ENCODE results near the gene MAP4K5.

MAP4K5 gene

DNA sequence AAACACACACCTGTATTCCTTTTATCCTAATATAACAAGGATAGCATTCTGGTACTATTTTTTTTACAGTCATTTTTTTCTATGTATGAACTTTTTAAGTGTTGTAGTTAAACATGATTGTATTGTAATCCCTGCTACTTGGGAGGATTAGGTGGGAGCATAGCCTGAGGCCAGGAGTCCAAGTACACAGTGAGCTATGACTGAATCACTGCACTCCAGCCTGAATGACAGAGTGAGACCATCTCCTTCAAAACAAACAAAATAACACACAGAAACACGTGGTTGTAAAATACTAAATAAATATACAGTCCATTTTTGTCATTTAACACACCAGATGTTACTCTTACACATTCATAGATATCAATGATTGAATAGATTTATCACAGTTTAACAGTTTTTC, 56.9 kb downstream of the MAP4K5 start:
- DNase-seq: peak; percentile 66

DNA sequence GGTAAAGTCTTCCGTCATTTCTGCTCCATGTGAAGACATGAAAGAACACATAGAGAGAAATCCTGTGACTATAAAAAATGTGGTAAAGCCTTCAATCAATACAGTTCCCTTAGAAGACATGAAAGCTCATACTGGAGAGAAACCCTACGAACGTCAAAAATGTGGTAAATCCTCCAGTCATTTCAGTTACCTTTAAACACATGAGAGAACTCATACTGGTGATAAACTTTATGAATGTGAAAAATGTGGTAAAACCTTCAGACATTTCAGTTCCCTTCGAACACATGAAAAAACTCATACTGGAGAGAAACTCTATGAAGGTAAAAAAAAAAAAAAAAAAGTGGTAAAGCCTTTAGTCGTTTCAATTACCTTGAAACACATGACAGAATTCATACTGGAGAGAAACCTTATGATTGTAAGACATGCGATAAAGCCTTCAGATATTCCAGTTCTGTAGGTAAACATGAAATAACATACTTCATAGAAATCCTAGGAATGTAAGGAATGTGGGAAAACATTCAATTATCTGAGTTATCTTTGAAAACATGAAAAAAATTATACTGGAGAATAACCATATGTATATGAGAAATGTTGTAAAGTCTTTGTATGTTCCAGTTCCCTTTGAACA, 60.4 kb downstream of the MAP4K5 start:
- DNase-seq: no peak

DNA sequence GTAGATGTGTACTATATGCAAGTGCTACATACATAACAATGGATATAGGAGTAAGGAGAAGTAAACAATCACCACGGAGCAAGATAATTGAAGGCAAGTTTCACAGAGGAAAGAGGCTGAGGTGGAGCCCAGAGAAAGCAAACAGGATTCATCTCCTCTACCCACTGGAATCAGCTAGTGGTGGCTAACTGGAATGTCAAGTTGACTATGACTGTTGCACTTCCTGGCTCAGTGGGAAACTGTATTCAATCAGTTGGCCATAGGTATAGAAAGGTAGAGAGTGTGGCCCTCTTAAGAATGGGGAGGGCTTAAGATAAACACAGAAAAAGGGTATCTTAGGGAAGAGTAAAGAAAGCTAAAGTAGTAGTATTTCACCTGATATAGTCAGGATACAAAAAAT, 62.4 kb downstream of the MAP4K5 start:
- peak; percentile 15 for DNase-seq

DNA sequence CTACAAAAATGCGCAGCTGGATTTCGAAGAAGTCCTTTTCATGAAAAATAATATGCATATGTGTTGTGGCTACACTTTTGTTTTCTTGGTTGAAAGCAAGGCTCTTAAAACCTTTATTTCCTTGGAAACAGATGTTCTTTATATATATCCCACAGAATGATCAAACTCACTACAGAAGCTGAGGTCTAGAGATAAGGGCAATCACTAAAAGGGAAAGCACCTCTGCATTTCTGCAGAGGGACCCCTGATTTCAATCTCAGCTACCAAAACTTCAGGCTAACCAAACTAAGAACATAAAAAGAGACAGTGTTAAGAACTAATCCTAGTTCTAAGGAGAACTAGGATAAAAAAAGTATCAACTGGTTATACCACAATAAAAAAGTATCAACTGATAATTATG, 70.3 kb downstream of the MAP4K5 start:
- DNase-seq: no peak

DNA sequence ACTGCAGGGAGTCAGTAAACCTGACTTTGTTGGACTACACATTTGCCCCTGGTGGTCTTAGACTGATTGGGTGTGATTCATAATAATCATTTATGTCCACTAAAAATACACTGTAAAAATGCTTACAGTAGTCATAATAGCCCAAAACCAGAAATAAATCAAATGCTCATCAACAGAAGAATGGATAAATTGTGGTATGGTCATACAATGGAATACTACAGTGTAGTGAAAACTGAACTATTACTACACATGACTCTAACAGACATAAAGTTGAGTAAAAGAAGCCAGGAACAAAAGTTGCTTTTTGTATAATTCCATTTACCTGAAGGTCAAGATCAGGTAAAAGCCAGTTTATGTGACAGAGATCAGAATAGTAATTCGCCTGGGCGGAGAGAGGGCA, 78.5 kb downstream of the MAP4K5 start:
- DNase-seq: no peak

DNA sequence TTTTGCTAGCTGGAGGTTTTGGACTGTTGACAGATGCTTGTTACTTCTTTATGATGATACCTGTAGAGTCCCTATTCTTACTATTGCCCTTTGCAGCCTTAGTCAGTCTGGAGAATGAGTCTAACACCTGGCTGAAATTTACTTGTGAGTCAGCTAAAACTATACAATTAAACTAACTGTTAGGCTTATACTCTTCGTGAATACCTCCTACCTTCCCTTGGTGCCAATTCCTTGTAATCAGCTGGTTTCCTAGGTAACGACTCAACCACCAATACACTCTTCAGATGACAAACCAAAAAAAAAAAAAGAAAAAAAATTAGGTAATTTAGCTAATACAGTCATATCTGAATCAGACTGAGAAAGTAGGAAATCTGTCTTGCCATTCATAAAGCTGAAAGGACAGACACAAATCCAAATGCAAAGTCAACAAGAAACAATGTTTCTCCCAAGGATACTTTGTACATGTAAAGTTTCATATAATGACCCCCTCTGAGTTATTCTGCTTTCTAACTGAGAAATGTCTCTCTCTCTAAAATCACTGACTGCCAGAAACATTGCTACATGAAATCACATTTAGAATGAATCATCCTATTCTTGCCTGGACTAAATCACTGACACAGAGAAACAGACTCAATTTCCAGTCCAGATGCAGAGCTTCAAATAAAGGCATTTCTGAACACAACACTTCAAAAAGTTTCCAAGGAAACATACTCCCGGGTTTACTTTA, 79.2 kb downstream of the MAP4K5 start:
- DNase-seq: peak; percentile 43

DNA sequence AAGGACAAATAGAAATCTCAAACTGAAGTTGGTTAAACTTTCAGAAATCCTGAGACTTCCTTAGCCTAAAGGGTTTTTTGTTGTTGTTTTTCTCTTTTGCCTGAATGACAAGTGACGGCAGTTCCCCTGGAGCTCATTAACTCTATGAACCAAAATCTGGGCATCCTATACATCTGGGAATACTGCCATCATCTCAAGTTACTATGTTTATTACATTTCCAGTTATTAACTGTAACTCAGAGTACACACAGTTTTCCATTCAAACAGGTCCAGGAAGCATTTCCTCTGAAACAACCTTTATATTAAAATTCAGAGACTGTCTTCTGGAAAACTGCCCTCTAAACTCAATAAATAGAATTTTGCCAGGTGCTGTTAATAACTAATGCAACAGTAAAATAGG, 80.1 kb downstream of the MAP4K5 start:
- peak; percentile 43 for DNase-seq

DNA sequence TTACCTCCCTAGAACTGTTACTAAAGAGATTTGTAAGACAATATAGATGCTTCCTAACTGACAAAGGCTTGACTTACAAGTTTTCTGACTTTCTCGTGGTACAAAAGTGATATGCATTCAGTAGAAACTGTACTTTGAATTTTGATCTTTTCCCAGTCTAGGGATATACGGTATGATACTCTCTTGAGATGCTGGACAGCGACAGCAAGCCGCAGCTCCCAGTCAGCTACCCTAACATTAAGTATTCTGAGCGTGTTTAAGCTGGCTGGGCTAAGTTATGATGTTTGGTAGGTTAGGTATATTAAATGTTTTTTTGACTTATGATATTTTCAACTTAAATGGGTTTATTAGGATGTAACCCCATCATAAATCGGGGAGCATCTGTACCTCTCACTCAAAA, 80.5 kb downstream of the MAP4K5 start:
- DNase-seq: no peak

DNA sequence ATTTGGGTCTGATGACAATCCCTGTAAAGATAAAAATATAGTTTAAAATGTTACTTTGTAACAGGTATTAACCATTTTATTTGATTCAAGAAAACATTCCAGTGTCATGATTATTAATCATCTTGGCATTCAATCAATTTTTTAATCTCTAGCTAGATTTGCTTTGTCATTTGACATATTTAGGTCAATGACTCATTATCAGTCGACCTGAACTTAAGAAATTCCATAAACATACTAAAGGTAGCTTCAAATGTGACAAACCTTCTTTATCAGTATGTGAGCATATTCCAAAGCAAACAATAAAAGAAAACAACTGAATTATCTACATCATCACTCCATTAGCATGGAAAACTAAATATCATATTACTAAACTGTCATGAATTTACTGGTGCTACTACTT, 84.9 kb downstream of the MAP4K5 start:
- no peak for DNase-seq

DNA sequence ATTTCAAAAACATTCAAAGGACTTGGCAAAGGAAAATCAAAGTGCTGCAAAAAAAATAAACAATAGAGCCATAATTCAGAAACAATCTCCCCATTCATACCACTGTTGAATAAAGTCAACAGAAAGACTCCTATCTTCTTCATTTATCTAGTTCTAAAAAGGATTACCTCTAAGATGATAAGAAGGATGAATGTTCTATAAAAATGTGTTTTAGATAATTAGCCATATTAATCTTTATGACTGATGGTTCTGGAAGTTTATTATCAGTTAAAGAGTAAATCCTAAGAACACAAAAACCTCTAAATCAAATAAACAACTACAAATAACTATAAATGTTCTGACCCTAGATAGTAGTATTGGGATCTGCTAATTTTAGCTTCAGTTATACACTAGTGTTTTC, 97.8 kb downstream of the MAP4K5 start:
- no peak for DNase-seq

DNA sequence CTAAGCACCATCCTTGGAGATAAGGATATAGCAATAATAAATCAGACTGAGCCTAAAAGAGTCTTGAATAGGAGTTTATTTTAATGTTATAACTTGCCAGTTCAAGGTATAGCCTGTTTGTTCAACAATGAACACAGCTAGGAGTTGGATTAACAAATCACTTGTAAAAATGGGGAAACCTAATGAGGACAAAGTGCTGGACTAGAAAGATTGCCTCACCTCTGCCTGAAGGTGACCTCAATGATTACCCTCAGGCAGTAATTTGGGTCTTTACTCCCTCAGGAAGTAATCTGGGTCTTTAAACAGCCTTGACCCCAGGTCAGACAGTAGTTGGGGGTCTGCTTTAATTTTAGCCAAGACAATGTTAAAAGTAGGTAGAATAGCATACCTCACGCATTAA, 100.2 kb downstream of the MAP4K5 start:
- no peak for DNase-seq

DNA sequence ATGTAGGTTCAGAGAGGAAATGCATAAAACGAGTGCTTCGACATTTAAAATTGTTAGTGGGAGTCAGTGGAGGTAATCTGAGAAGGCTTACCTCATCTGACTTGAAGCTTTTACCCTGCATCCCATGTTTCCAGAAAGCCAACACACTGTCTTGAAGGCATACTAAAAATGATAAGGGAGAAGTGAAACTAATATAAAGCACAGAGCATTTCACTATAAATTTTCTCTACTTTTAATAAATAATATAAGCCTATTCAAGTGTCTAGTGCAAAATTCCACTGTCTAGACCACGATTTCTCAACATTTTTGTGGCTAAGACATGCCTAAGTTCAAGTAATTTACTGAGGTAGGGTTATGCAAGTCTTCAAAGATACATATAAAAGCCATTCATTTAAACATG, 106.6 kb downstream of the MAP4K5 start:
- no peak for DNase-seq

DNA sequence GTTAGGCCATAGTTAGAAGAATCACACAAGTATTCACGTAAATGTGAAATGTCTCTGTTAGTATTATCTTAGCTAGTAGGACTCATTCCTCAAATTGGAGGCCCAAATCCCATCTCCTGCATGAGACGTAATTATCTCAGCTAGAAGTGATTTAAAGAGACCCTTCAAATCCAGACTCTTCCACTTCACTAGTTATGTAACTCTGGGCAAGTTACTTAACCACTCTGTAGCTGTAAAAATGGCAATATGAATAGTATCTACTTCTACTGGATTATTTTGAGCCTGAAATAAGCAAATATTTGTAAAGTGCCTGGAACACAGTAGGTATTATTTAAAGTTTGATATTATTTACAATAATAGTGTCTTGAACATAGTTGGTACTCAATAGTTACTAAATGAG, 107.3 kb downstream of the MAP4K5 start:
- no peak for DNase-seq

DNA sequence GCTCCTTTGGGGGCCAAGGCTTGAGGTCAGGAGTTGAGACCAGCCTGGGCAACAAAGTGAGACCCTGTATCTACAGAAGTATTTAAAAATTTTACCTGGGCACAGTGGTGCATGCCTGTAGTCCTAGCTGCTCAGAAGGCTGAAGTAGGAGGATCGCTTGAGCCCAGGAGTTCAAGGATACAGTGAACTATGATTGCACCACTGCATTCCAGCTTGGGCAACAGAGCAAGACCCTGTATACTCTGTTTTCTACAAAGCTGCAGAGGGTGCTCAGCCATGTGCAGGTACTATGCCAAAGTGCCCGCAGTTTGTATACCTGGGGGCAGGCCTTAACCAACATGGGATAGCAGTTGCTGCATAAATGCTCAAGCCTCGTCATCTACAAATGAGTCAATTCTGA, 108.8 kb downstream of the MAP4K5 start:
- DNase-seq: no peak

DNA sequence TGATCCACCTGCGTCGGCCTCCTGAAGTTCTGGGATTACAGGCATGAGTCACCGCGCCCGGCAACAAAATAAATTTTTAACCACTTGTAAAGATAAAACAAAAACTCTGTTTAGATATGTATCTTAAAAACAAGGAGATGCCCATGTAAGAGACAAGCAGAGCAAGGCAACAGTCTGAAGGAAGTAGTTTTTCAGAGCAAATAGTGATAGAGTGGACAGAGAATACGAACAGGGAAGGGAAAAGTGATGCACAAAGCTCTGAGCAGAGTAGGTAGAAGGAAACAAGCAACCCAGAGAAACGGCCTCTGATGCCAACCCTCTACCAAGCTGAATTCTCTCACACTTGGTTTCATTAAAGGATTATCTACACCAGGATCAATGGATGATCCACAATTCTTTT, 110.9 kb downstream of the MAP4K5 start:
- DNase-seq: no peak

DNA sequence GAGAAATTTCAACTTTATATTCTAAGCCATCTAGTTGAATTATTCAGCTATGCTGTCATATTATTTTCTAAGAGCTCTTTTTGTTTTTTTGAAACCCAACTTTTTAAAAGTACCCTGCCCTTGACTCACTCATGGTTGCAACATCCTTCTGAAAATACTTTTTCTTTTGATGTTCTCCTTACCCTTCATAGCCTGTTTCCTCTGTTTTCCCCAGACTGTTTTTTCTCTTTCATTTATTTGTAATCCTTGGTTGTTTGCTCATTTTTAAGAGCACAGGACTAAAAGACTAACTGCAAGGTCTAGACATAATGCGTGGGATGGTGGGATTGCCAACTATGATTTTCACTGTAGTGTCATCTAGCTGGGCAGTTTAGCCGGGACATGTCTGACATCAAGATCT, 114.5 kb downstream of the MAP4K5 start:
- DNase-seq: no peak

DNA sequence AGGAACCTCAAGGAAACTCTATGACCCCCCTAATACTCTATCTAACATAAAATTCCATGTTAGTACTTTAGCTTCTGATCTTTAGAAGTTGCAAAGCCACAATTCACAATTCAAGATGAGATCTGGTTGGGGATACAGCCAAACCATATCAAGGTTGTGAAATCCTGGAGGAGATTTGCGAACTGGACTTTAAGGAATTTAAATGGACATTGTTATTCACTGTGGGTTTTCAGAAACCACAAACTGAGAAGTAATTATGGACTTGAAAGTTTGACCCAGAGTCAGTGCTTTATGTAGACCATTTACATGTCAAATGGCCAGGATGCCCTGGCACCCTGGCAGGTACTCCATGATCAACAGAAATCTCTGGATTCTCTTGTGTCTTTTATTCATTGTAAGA, 121.4 kb downstream of the MAP4K5 start:
- DNase-seq: no peak

DNA sequence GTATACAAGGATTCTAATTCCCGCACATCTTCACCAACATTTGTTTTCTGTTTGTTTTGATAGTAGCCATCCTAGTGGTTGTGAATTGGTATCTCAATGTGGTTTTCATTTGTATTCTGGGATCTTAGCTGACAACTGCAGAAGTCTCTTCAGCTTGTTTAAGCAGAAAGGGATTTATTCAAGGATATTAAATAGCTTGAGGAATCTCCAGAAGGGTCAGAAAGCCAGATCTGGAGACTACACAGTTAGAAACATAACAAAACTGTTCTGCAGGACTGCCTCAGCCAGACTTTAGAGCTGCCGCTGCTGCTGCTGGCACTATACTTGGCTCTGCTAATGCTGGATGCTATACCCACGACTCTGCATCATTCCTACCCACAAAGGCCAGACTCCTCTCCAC, 122.3 kb downstream of the MAP4K5 start:
- no peak for DNase-seq

DNA sequence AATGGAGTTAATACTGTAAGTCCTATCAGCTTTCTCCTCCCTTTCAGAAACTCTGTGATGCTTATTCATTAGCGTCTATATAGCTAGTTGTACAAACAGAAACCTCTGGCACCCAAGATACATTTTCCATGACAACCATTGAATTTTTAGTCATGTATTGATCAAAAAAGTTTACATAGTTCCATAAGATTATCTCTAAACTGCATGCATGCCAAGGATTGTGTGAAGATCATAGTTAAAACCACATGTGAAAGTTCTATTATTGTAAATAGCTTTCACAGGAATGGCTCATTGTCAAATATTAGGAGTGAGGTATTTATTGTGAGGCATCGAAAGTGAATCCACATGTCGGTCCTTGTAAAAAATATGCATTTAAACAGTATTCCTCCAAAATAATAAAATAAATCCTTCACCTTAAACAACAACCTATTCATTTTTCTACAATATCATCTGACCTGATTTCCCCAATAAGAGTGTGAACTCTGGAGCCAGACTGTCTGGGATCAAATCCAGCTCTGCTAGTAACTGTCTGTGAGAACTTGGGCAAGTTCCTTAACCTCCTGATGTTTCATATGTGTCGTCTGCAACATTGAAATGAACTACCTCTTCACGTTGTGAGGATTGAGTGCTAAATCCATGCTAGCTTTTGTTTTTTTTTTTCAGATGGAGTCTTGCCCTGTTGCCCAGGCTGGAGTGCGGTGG, 125.1 kb downstream of the MAP4K5 start:
- no peak for DNase-seq

DNA sequence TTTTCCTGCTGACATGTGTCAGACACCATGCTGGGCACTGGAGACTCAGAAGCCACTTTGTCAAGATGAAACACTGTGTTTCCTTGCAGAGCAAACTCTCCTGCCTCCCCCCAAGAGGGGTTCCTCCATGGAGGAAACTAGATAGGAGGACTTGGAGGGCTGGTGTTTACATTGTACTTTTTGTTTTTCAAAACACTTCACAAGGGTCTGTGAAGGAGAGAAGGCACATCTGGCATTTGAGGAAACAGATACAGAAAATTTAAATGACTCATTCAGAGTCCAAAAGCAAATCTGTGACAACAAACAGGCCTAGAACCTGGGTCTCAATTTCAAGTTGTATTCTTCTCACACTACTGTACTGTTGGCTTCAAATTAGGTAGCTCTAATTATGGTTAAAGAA, 128.9 kb downstream of the MAP4K5 start:
- peak; percentile 61 for DNase-seq

DNA sequence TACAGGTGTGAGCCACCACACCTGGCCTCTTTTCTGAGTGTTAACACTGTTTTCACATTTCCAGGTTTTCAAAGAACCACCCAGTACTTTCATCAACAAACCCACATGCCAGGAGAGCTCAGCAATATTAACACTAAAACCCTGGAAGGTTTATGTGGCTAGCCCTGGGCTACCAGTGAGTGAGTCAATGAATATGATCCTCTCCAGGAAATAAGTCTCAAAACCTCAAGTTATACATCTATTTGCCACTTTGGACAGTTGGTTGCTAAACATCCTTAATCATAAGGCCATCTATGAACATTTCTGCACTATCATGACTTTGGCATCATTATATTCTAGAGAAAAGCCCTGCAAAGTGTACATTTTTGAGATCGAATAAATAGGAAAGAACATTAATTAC, 129.4 kb downstream of the MAP4K5 start:
- no peak for DNase-seq

DNA sequence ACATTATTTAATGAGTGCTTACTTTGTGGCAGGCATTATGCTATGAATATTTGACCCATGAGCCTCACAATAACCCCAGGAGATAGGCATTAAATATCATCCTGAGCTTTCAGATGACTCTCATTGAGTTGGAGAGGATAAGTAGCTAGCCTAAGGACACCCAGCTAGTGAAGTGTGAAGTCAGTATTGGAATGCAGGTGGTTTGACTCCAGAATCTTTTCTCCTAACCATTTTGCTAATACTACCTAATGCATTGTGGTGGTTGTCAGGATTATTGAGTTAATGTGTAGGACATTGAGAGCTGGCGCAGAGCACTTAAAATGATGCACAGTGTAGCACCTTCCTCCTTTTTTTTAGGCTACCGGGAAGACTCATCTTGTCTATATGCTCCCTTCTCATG, 131.9 kb downstream of the MAP4K5 start:
- DNase-seq: peak; percentile 63

DNA sequence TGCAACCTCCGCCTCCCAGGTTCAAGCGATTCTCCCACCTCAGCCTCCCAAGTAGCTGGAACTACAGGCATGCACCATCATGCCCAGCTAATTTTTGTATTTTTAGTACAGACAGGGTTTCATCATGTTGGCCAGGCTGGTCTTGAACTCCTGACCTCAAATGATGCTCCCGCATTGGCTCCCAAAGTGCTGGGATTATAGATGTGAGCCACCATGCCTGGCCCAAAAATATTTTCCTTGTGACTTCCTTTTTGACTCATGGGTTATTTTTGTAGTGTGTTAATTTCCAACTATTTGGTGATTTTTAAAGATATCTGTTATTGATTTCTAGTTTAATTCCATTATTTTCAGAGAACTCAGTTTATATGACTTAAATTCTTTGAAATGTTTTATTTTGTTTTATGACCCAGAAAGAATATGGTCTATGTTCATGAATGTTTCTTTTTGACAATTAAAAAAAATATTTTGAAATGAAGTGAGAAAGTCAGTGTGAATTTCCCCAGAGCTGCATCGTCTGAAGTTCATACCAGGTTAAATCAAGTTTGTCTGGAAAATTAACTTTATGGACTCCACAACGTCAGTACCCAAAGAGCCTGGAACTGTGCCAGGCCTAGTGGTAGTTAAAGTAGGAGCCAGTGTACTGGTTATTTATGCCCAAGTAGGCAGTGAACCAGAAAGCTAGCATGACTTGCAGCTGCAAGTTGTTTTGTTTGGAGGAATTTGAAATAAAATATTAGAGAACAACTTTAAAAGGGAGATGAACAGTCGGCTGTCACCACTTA, 132.9 kb downstream of the MAP4K5 start:
- DNase-seq: peak; percentile 79

DNA sequence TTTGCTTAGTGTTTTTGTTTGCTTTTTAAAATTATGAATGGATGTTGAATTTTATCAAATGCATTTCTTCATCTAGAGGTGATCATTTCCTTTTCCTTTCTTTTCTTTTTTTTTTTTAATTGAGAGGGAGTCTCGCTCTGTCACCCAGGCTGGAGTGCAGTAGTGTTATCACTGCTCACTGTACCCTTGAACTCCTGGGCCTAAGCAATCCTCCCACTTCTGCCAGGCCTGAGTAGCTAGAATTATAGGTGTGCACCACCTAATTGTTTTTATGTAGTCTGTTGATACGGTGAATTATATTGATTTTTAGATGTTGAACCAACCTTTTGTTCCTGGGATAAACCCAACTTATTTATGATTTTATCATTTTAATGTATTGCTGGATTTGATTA, 134.2 kb downstream of the MAP4K5 start:
- peak; percentile 14 for DNase-seq
